Nephron (organoid): ENCODE results near the gene LARP1.
A peak's percentile ranks its signal among the peaks of the same experiment; 100 is the strongest.

Experiments
- H3K27ac Mint-ChIP-seq, 3 experiments: 2 replicates each; pipeline ENCODE4 v1.8.0; 2020; ENCODE audit warnings: mixed read lengths in 3 of 3, mild to moderate bottlenecking in 2 of 3, moderate library complexity in 1 of 3
- H3K27me3 Mint-ChIP-seq: 2 replicates; pipeline ENCODE4 v1.8.0; 2021; ENCODE audit warnings: low read depth, mild to moderate bottlenecking, moderate library complexity, mixed read lengths
- H3K36me3 Mint-ChIP-seq: 2 replicates; pipeline ENCODE4 v1.8.0; 2020; ENCODE audit warnings: low read depth, mixed read lengths
- H3K4me1 Mint-ChIP-seq: 2 replicates; pipeline ENCODE4 v1.8.0; 2020; ENCODE audit warnings: mixed read lengths
- H3K4me3 Mint-ChIP-seq, 3 experiments: 2 replicates each; pipeline ENCODE4 v1.8.0; 2020; ENCODE audit warnings: mild to moderate bottlenecking in 3 of 3, mixed read lengths in 3 of 3, moderate library complexity in 2 of 3
- H3K9me3 Mint-ChIP-seq: 2 replicates; pipeline ENCODE4 v1.8.0; 2020; ENCODE audit warnings: mixed read lengths
- TF ChIP-seq, protein P1 (sequence below), 3 experiments: fragments of 200-600 bp; sonication (generic); IDR thresholded peaks; one replicate each; pipeline ENCODE4 v1.5.0; 2021; ENCODE audit warnings: antibody characterized with exemption in 3 of 3; ENCODE audit not compliant: unreplicated experiment in 3 of 3

Gene LARP1

GRCh38 chr5:154780128-154780527 lies 25.0 kb downstream of the LARP1 start:
- peaks cover 52% of the 10 kb centered on the region for H3K4me1 Mint-ChIP-seq
- no peak overlapping the region for H3K4me3 Mint-ChIP-seq

GRCh38 chr5:154782326-154782725 lies 27.1 kb downstream of the LARP1 start:
- TF ChIP-seq, protein P1, sequence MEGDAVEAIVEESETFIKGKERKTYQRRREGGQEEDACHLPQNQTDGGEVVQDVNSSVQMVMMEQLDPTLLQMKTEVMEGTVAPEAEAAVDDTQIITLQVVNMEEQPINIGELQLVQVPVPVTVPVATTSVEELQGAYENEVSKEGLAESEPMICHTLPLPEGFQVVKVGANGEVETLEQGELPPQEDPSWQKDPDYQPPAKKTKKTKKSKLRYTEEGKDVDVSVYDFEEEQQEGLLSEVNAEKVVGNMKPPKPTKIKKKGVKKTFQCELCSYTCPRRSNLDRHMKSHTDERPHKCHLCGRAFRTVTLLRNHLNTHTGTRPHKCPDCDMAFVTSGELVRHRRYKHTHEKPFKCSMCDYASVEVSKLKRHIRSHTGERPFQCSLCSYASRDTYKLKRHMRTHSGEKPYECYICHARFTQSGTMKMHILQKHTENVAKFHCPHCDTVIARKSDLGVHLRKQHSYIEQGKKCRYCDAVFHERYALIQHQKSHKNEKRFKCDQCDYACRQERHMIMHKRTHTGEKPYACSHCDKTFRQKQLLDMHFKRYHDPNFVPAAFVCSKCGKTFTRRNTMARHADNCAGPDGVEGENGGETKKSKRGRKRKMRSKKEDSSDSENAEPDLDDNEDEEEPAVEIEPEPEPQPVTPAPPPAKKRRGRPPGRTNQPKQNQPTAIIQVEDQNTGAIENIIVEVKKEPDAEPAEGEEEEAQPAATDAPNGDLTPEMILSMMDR (IDR thresholded peaks at IDR 0.05; ENCODE audit: unreplicated experiment in 3 of 3): no peak

More at GRCh38 chr5:154780128-154780527, 25.0 kb downstream of the LARP1 start:
- Mint-ChIP-seq H3K27me3 (no peaks in the 10 kb centered on the region), H3K9me3 (no peaks in the 10 kb centered on the region), H3K27ac (no peak overlapping the region), H3K36me3 (no peaks in the 10 kb centered on the region)
- TF ChIP-seq, protein P1 (IDR thresholded peaks at IDR 0.05; ENCODE audit: unreplicated experiment in 3 of 3): no peak

GRCh38 chr5:154782812-154783592 lies 27.8 kb downstream of the LARP1 start:
- no peak overlapping the region for H3K4me3 Mint-ChIP-seq
- H3K27me3 Mint-ChIP-seq: no peaks in the 10 kb centered on the region
- H3K36me3 Mint-ChIP-seq: peaks cover 2% of the 10 kb centered on the region
- peaks cover 55% of the 10 kb centered on the region for H3K4me1 Mint-ChIP-seq
- TF ChIP-seq, protein P1 (IDR thresholded peaks at IDR 0.05; ENCODE audit: unreplicated experiment in 3 of 3): no peak
- H3K27ac Mint-ChIP-seq: peak overlapping the region in 1 of 3 experiments; percentile 38
- no peaks in the 10 kb centered on the region for H3K9me3 Mint-ChIP-seq

More at GRCh38 chr5:154782326-154782725, 27.1 kb downstream of the LARP1 start:
- Mint-ChIP-seq H3K27ac (peak overlapping the region in 2 of 3 experiments; percentile 9 to 29), H3K9me3 (no peaks in the 10 kb centered on the region), H3K27me3 (no peaks in the 10 kb centered on the region), H3K36me3 (no peaks in the 10 kb centered on the region), H3K4me3 (no peak overlapping the region), H3K4me1 (peaks cover 55% of the 10 kb centered on the region)

GRCh38 chr5:154783774-154784460 lies 28.7 kb downstream of the LARP1 start:
- TF ChIP-seq, protein P1 (IDR thresholded peaks at IDR 0.05; ENCODE audit: unreplicated experiment in 3 of 3): no peak
- Mint-ChIP-seq H3K36me3 (peaks cover 7% of the 10 kb centered on the region), H3K9me3 (no peaks in the 10 kb centered on the region), H3K27me3 (no peaks in the 10 kb centered on the region), H3K27ac (peak overlapping the region in 1 of 3 experiments; percentile 38), H3K4me1 (peaks cover 54% of the 10 kb centered on the region), H3K4me3 (no peak overlapping the region)

DNA sequence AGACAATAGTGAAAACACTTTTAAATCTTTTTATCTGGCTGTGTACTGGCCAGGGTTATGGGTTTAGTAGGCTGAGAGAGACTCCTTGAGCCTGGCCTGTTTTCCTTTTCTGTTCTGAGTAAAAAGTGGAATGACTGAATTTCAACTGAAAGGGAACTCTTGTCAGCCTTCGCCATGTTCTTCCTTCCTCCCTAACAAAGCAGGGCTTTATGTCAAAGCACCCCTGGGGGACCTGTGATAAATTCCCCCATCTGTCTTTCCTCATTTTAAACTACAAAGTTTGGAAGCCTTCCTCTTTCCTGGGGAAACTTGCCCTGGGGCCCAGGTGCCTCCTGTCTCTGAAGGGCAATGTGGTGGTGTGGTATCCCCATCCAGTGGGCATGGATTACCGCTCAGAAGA lies 29.7 kb downstream of the LARP1 start:
- TF ChIP-seq, protein P1 (IDR thresholded peaks at IDR 0.05; ENCODE audit: unreplicated experiment in 3 of 3): no peak
- H3K9me3 Mint-ChIP-seq: no peaks in the 10 kb centered on the region

More for the DNA sequence above, 29.7 kb downstream of the LARP1 start:
- H3K4me1 Mint-ChIP-seq: peaks cover 50% of the 10 kb centered on the region
- peak overlapping the region in 2 of 3 experiments; percentile 11 to 13 for H3K27ac Mint-ChIP-seq
- no peaks in the 10 kb centered on the region for H3K27me3 Mint-ChIP-seq
- H3K4me3 Mint-ChIP-seq: no peak overlapping the region
- H3K36me3 Mint-ChIP-seq: peaks cover 7% of the 10 kb centered on the region
